ENCODE data around the gene VPS16. TPM values are rescaled to one million over a fixed set of nuclear protein-coding genes. Genes with fewer than 3 reads are reported as not detected.

The VPS16 gene
- total and polyA plus RNA-seq, 2 of the 13 experiments (the other 11 are each of a cell fraction or from before 2014, with no cell fraction given), result 34.2 to 35.4 TPM

DNA sequence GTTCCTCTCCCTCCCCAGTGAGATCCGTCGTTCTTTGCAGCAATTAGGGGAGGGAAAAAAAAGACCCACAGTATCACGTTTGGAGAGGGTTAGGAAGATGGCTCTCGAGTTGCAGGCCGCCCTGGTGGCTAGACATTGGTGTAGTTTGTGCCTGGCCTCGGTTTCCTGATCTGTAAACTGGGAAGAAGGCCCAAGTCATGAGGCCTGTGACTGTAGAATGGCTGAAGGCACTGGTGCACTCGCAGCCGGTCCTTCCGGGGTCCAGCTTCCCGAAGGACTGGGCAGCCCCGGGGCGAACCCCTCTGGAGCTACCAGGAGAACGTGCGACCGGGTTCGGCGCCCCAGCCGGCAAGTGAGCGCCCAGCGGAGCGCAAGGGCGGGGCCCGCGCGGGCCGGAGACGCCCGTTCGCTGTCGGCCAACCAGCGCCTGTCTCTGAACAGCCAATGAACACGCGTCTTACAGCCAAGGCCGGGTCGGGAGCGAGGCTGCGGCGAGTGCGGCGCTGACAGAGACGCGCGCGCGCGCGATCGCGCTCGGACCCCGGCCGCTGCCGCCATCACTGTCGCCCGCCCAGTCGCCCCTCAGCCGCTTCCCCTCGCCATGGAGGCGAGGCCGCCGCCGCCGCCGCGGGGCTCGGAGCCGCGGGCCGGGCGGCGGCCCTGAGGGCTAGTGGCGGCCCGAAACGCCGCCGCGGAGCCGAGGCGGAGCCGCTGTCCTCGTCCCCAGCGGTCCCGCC is 32.6 kb downstream of the VPS16 start, which contains the start of gene PTPRA (continued):
- TF ChIP-seq, protein P1, sequence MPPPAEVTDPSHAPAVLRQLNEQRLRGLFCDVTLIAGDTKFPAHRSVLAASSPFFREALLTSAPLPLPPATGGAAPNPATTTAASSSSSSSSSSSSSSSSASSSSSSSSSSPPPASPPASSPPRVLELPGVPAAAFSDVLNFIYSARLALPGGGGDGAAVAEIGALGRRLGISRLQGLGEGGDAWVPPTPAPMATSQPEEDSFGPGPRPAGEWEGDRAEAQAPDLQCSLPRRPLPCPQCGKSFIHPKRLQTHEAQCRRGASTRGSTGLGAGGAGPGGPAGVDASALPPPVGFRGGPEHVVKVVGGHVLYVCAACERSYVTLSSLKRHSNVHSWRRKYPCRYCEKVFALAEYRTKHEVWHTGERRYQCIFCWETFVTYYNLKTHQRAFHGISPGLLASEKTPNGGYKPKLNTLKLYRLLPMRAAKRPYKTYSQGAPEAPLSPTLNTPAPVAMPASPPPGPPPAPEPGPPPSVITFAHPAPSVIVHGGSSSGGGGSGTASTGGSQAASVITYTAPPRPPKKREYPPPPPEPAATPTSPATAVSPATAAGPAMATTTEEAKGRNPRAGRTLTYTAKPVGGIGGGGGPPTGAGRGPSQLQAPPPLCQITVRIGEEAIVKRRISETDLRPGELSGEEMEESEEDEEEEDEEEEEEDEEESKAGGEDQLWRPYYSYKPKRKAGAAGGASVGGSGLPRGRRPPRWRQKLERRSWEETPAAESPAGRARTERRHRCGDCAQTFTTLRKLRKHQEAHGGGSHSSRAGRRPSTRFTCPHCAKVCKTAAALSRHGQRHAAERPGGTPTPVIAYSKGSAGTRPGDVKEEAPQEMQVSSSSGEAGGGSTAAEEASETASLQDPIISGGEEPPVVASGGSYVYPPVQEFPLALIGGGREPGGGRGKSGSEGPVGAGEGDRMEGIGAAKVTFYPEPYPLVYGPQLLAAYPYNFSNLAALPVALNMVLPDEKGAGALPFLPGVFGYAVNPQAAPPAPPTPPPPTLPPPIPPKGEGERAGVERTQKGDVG (CRISPR knock-in tag; IDR thresholded peaks at IDR 0.05; ENCODE audit: borderline replicate concordance), result no peak; the same call in 1 of the 2 replicates
- TF ChIP-seq ZSCAN22 (CRISPR knock-in tag; IDR thresholded peaks at IDR 0.05) (no peak), ISX (CRISPR knock-in tag; conservative IDR thresholded peaks at IDR 0.05) (0 out of 2 replicates have a peak, but pooled peaks have one; percentile 11), TCF12 (IDR thresholded peaks at IDR 0.05) (no peak), TCF12 (CRISPR knock-in tag; IDR thresholded peaks at IDR 0.05) (peak; percentile 39; the same call in 1 of the 2 replicates), ZNF251 (CRISPR knock-in tag; IDR thresholded peaks at IDR 0.05) (peak; percentile 83; the same call in 1 of the 2 replicates)
- TF ChIP-seq, protein P2, sequence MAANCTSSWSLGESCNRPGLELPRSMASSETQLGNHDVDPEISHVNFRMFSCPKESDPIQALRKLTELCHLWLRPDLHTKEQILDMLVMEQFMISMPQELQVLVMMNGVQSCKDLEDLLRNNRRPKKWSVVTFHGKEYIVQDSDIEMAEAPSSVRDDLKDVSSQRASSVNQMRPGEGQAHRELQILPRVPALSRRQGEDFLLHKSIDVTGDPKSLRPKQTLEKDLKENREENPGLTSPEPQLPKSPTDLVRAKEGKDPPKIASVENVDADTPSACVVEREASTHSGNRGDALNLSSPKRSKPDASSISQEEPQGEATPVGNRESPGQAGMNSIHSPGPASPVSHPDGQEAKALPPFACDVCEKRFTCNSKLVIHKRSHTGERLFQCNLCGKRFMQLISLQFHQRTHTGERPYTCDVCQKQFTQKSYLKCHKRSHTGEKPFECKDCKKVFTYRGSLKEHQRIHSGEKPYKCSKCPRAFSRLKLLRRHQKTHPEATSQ (CRISPR knock-in tag; IDR thresholded peaks at IDR 0.05; ENCODE audit: borderline replicate concordance), result peak; percentile 37

Data from HepG2 (cell line).